C4-2B (cell line): ENCODE data around the gene GAK.
"Not testable (repeated sequence)": the region's sequence is repeated elsewhere in the genome, so short reads cannot be mapped to it uniquely, and the experiment has no call there.

ENCODE experiments used
- H3K27ac ChIP-seq: fragments of 450-650 bp; 2 replicates; pipeline ENCODE4 v1.5.1; 2017
- ZFX ChIP-seq: fragments of 450-650 bp; IDR thresholded peaks from 2 replicates; pipeline ENCODE4 v1.6.1; 2017
- TF ChIP-seq, protein P1 (sequence below): fragments of 450-650 bp; conservative IDR thresholded peaks from 2 replicates; pipeline ENCODE4 v1.5.1; 2017; ENCODE audit warnings: mild to moderate bottlenecking

Gene GAK

DNA sequence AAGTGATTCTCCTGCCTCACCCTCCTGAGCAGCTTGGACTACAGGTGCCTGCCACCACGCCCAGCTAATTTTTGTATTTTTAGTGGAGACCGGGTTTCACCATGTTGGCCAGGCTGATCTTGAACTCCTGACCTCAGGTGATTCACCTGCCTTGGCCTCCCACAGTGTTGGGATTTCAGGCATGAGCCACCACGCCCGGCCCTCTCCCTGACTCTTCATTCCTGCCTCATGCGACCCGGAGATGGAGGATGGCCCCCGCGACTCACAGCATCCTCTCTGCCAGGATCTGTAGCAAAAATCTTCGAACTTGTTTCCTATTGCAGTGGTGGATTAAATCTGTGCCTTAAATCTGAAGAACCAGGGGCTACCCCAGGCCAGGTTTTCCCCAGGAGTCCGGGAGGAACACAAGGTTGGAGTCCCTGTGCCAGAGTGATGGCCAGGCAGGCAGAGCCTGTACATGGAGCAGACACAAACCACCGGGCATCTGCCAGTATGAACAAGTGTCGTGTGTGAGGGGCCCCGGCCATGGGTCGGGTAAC lies 117.7 kb downstream of the GAK start:
- TF ChIP-seq, protein P1, sequence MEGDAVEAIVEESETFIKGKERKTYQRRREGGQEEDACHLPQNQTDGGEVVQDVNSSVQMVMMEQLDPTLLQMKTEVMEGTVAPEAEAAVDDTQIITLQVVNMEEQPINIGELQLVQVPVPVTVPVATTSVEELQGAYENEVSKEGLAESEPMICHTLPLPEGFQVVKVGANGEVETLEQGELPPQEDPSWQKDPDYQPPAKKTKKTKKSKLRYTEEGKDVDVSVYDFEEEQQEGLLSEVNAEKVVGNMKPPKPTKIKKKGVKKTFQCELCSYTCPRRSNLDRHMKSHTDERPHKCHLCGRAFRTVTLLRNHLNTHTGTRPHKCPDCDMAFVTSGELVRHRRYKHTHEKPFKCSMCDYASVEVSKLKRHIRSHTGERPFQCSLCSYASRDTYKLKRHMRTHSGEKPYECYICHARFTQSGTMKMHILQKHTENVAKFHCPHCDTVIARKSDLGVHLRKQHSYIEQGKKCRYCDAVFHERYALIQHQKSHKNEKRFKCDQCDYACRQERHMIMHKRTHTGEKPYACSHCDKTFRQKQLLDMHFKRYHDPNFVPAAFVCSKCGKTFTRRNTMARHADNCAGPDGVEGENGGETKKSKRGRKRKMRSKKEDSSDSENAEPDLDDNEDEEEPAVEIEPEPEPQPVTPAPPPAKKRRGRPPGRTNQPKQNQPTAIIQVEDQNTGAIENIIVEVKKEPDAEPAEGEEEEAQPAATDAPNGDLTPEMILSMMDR, result no peak
- TF ChIP-seq ZFX, result no peak

DNA sequence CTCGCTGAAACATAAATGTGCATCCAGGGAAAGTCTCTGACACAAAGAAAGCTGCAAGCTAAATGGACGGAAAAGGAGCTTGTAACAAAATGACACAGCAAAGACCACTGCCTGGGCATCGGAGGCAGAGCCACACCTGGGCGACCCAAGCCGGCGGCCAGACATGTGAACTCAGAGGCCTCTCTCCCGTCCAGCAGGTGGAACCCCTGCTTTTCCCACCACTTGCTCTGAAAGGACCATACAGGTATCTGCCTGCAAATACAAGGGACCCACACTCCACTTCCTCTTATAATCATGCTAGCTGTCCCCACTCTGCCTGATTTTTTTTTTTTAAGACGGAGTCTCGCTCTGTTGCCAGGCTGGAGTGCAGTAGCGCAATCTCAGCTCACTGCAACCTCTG lies 118.2 kb downstream of the GAK start:
- no peak overlapping the region for H3K27ac ChIP-seq
- TF ChIP-seq, protein P1, result no peak
- TF ChIP-seq ZFX, result no peak

More for the DNA sequence above, 117.7 kb downstream of the GAK start:
- no peak overlapping the region for H3K27ac ChIP-seq

DNA sequence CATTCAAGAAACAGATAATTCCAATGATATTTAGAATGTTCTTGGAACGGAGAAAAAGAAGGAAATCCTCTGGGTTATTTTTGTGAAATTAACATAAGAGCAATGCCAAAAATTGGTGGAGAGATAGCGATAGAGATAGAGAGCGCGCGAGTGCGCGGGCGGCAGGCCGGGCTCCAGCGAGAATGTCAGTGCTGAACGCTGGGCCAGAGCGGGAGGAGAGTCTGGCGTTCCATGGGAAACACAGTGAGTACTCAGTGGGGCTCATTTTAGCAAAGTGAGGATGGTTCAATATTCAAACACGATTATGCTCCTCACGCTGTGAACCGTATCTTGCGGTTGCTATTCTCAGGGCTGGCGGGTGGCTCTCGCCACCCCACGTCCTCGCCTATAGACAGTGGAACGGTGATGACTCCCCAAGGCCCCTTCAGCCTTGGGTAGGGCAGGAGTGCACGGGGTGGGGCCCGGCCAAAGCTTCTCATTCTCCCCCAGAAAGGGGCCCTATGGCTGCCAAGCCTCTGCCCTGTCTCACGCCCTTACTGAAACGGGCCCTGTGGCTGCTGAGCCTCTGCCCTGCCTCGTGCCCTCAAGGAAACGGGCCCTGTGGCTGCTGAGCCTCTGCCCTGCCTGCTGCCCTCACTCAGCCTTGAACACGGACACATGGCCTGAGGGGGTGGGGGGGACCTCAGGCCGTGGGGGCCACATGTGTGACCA lies 123.1 kb downstream of the GAK start:
- TF ChIP-seq ZFX, result no peak
- TF ChIP-seq, protein P1, result no peak
- no peak overlapping the region for H3K27ac ChIP-seq

DNA sequence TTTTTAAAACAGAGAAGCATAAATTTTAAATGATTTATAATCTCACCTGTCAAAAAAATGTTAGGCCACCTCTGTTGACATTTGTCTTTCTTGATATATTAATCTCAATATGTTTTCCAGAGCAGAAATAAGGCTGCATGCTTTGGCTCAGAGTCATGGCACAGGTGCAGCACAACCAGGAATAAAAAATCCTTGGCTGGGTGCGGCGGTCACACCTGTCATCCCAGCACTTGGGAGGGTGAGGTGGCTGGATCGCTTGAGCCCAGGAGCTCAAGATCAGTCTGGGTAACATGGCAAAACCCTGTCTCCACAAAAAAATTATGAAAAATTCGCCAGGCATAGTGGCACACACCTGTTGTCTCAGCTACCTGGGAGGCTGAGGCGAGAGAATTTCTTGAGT lies 124.3 kb downstream of the GAK start:
- TF ChIP-seq, protein P1, result no peak
- TF ChIP-seq ZFX, result no peak

DNA sequence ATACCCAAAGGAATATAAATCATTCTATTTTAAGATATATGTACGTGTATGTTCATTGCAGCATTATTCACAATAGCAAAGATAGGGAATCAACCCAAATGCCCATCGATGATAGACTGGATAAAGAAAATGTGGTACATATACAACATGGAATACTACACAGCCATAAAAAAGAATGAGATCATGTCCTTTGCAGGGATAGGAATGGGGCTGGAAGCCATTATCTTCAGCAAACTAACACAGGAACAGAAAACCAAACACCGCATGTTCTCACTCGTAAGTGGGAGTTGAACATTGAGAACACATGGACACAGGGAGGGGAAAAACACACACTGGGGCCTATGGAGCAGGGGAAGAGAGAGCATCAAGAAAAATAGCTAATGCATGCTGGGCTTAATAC lies 125.1 kb downstream of the GAK start:
- H3K27ac ChIP-seq, result not testable (repeated sequence)

More for the DNA sequence above, 124.3 kb downstream of the GAK start:
- no peak overlapping the region for H3K27ac ChIP-seq

DNA sequence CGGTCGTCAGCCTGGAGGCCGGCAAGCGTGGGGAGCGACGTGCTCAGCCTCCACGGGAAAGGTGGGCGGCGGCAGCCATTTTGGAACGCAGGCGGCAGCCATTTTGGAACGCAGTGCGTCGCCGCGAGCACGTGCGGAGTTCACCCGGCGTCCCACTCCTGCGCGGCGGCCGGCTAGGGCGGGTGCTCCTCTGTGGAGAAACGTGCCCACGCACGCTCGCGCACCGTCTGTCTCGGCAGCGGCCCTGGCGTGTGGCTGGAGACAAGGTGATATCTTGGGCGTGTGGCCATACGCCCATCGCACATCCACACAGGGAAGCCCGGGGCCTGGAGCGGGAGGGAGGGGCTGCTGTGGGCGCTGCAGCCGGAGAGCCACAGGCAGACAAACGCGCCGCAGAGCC lies 127.3 kb downstream of the GAK start:
- no peak for TF ChIP-seq ZFX
- TF ChIP-seq, protein P1, result no peak
- H3K27ac ChIP-seq, result no peak overlapping the region

DNA sequence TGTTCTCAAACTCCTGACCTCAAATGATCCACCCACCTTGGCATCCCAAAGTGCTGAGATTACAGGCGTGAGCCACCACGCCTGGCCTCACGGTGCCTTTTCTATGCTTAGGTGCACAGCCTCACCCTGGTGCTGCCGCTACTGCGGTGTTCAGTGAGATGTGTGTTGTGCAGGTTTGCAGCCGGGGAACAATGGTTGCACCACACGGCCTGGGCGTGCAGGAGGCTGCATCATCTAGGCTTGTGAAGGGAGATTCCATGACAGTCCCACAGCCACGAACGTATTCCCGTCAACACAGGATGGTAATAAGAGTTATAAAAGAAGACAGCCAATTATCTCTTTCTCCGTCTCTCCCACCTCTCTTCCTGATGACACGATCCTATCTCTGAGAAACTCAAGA lies 128.2 kb downstream of the GAK start:
- no peak for TF ChIP-seq ZFX
- TF ChIP-seq, protein P1, result no peak

More for the DNA sequence above, 128.2 kb downstream of the GAK start:
- no peak overlapping the region for H3K27ac ChIP-seq
